IMR-90 (cell line): ENCODE measurements around the gene SPECC1L. TPM values are rescaled to one million over a fixed set of nuclear protein-coding genes. Genes with fewer than 3 reads are reported as not detected.

Experiments used
- ATAC-seq: fragments of 200-7000 bp; cut with Tn5 transposase; 2 replicates; pipeline ENCODE4 v1.9.1; 2020; ENCODE audit warnings: low read depth, mild to moderate bottlenecking, moderate library complexity
- BruUV-seq: library from RNA; stranded (reverse); fragments of 400-500 nt; replicated peaks from 2 replicates; lab custom pipeline; 2021; lab: Mats Ljungman, UMichigan
- CTCF ChIA-PET: fragments of 300-600 bp; formaldehyde crosslinking; extraction: SDS; loops from one replicate; lab custom pipeline; 2021; ENCODE audit warnings: antibody characterized with exemption; lab: Yijun Ruan, JAX
- POLR2A ChIA-PET: fragments of 300-600 bp; sonication (Branson Sonifier 250); formaldehyde crosslinking; loops from one replicate; lab custom pipeline; 2022; ENCODE audit warnings: antibody characterized with exemption; ENCODE audit not compliant: unreplicated experiment; lab: Charles Lee
- DNase-seq: peaks from one replicate; pipeline ENCODE4 v3.0.0; 2013
- H2AFZ ChIP-seq: replicated peaks from 2 replicates; pipeline ENCODE3; 2013; ENCODE audit warnings: low read length, mild to moderate bottlenecking; ENCODE audit not compliant: poor library complexity
- H2AK5ac ChIP-seq: 2 replicates; pipeline ENCODE4 v1.6.1; 2013; ENCODE audit warnings: low read depth, low read length, inconsistent platforms
- H2AK9ac ChIP-seq: replicated peaks from 2 replicates; pipeline ENCODE3; 2013; ENCODE audit warnings: mild to moderate bottlenecking, low read depth, low read length, moderate library complexity; ENCODE audit not compliant: poor library complexity
- H2BK120ac ChIP-seq: 2 replicates; pipeline ENCODE4 v1.6.1; 2013; ENCODE audit warnings: low read depth, low read length, inconsistent platforms
- H2BK15ac ChIP-seq: 3 replicates; pipeline ENCODE4 v1.6.1; 2013; ENCODE audit warnings: low read depth, low read length, inconsistent platforms
- H2BK20ac ChIP-seq: 2 replicates; pipeline ENCODE4 v1.6.1; 2013; ENCODE audit warnings: low read depth, mild to moderate bottlenecking, inconsistent platforms, low read length, moderate library complexity
- H2BK5ac ChIP-seq: 2 replicates; pipeline ENCODE4 v1.6.1; 2013; ENCODE audit warnings: mild to moderate bottlenecking, low read depth, low read length, inconsistent platforms; ENCODE audit not compliant: poor library complexity, severe bottlenecking
- H3K14ac ChIP-seq: replicated peaks from 2 replicates; pipeline ENCODE4 v1.6.1; 2013; ENCODE audit warnings: low read depth, low read length, inconsistent platforms
- H3K18ac ChIP-seq: 2 replicates; pipeline ENCODE4 v1.6.1; 2013; ENCODE audit warnings: low read depth, low read length, control low read depth
- H3K23ac ChIP-seq: 2 replicates; pipeline ENCODE4 v1.6.1; 2013; ENCODE audit warnings: low read depth, low read length, inconsistent platforms
- H3K27ac ChIP-seq: 2 replicates; pipeline ENCODE4 v1.5.1; 2013; ENCODE audit warnings: mild to moderate bottlenecking, control low read depth, low read length; ENCODE audit not compliant: insufficient read depth
- H3K27me3 ChIP-seq: 2 replicates; pipeline ENCODE4 v1.6.1; 2013; ENCODE audit warnings: low read length; ENCODE audit not compliant: control insufficient read depth, insufficient read depth
- H3K36me3 ChIP-seq: 2 replicates; pipeline ENCODE4 v1.6.1; 2013; ENCODE audit warnings: low read length, mixed read lengths; ENCODE audit not compliant: control insufficient read depth, insufficient read depth
- H3K4ac ChIP-seq: 2 replicates; pipeline ENCODE4 v1.6.1; 2013; ENCODE audit warnings: low read depth, low read length, inconsistent platforms
- H3K4me1 ChIP-seq: 2 replicates; pipeline ENCODE4 v1.6.1; 2013; ENCODE audit warnings: low read length, mixed read lengths; ENCODE audit not compliant: control insufficient read depth, insufficient read depth
- H3K4me2 ChIP-seq: 2 replicates; pipeline ENCODE4 v1.6.1; 2013; ENCODE audit warnings: low read depth, mild to moderate bottlenecking, control low read depth, low read length, moderate library complexity
- H3K4me3 ChIP-seq: 2 replicates; pipeline ENCODE4 v1.5.1; 2013; ENCODE audit warnings: low read depth, mild to moderate bottlenecking, control low read depth, low read length, moderate library complexity; ENCODE audit not compliant: insufficient read depth
- H3K56ac ChIP-seq: 2 replicates; pipeline ENCODE4 v1.6.1; 2013; ENCODE audit warnings: low read length, inconsistent platforms; ENCODE audit not compliant: insufficient read depth; ENCODE audit errors: extremely low read depth
- H3K79me1 ChIP-seq, 2 experiments: 2 replicates each; pipeline ENCODE4 v1.6.1; 2013; ENCODE audit warnings: low read length in 2 of 2, inconsistent platforms in 1 of 2, low read depth in 1 of 2
- H3K9ac ChIP-seq: 2 replicates; pipeline ENCODE4 v1.6.1; 2013; ENCODE audit warnings: low read depth, low read length, control low read depth
- H3K9me1 ChIP-seq: 2 replicates; pipeline ENCODE4 v1.6.1; 2013; ENCODE audit warnings: low read length, inconsistent platforms; ENCODE audit not compliant: insufficient read depth
- H3K9me3 ChIP-seq: 2 replicates; pipeline ENCODE4 v1.6.1; 2013; ENCODE audit warnings: low read length; ENCODE audit not compliant: control insufficient read depth, insufficient read depth
- H4K20me1 ChIP-seq: 2 replicates; pipeline ENCODE4 v1.6.1; 2013; ENCODE audit warnings: low read length, inconsistent platforms; ENCODE audit not compliant: insufficient read depth
- H4K5ac ChIP-seq: 2 replicates; pipeline ENCODE4 v1.6.1; 2013; ENCODE audit warnings: mild to moderate bottlenecking, low read depth, low read length, control low read depth
- H4K8ac ChIP-seq, 2 experiments: 2 replicates each; pipeline ENCODE4 v1.6.1; 2013; ENCODE audit warnings: low read depth in 2 of 2, low read length in 2 of 2, control low read depth in 1 of 2, inconsistent platforms in 1 of 2
- H4K91ac ChIP-seq: 2 replicates; pipeline ENCODE4 v1.6.1; 2013; ENCODE audit warnings: low read depth, low read length, inconsistent platforms; ENCODE audit not compliant: insufficient read depth
- BHLHE40 ChIP-seq: fragments of 150-350 bp; IDR thresholded peaks from 2 replicates; pipeline ENCODE4 v1.6.1; 2016; ENCODE audit warnings: mild to moderate bottlenecking, low read depth, low read length
- CEBPB ChIP-seq: IDR thresholded peaks from 2 replicates; pipeline ENCODE4 v1.6.1; 2012; ENCODE audit warnings: low read depth, low read length, improper control_type of control experiment
- NFE2L2 ChIP-seq: fragments of 150-350 bp; IDR thresholded peaks from 2 replicates; pipeline ENCODE4 v1.6.1; 2016; ENCODE audit warnings: low read depth, mild to moderate bottlenecking, low read length
- SMC3 ChIP-seq: fragments of 150-350 bp; IDR thresholded peaks from 2 replicates; pipeline ENCODE4 v1.6.1; 2016; ENCODE audit warnings: low read depth, mild to moderate bottlenecking, antibody characterized with exemption, low read length, moderate library complexity
- WGBS, 2 experiments: methylation state at CpG; one replicate each; pipeline versions ENCODE4 v1.1.5 to v1.1.7; 2013; ENCODE audit warnings: missing lambda C conversion rate in 2 of 2; ENCODE audit not compliant: insufficient read length in 1 of 2; ENCODE audit errors: extremely low coverage in 2 of 2; 5-methylcytosine and 5-hydroxymethylcytosine counted together
- dilution Hi-C: fragments of 300-500 bp; cut with HindIII; formaldehyde crosslinking; loops from one replicate; pipeline ENCODE4 v1.14.3; 2018; ENCODE audit warnings: low sequenced_read_pairs; ENCODE audit not compliant: unreplicated experiment
- in situ Hi-C: fragments of 300-500 bp; cut with MboI; formaldehyde crosslinking; loops from 3 replicates; pipeline ENCODE4 v1.14.3; 2019; ENCODE audit warnings: low sequenced_read_pairs, inconsistent platforms, mixed read lengths
- intact Hi-C: fragments of 100-400 bp; cut with micrococcal nuclease; formaldehyde crosslinking; loops from 2 replicates; pipeline ENCODE4 v1.10.0; 2022
- polyA plus RNA-seq, 3 experiments: library from polyadenylated mRNA; depleted of rRNA; stranded (reverse); fragments of >200 nt; gene quantifications; 2 replicates each; pipeline ENCODE4 v1.2.3, GENCODE V29; 2012; ENCODE audit warnings: low replicate concordance in 1 of 3
- total RNA-seq: library from RNA; depleted of rRNA; stranded (reverse); fragments of >200 nt; gene quantifications from 2 replicates; pipeline ENCODE4 v1.2.3, GENCODE V29; 2012

The SPECC1L gene
- total and polyA plus RNA-seq, 2 of the 4 experiments (the other 2 are of a cell fraction), result 18.7 to 44.1 TPM

DNA sequence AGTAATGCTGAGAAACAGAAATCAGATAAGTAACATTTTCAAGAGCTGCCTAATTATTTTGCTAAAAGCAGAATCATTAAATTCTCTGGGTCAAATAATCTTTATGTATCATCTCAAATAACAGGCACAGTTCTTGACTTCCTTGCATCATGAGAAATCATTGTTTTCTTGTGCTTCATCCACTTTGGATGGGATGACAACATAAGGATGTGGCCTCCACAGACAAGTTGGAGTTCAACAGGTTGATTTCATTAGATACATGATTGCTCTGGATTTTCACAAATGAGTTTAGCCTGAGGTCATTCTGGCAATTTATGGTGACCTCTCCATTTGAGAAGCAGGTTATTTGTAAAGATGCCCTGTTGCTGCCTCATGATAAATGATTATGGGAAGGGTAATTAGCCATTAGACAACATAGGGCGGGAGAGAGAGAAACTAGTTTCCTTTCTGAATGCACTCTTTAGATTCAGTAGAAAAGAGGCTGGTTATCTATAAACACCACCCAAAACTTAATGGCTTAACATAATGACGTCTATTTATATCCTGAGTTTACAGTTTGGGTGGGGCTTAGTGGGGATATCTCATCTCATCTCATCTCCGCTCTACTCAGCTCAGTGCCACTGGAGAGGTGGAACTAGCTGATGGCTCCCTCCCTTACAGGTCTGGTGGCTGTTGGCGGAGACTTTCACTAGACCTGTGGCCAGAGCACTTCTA is 121.7 kb downstream of the SPECC1L start:
- Histone ChIP-seq H3K27ac (no peak overlapping the region), H4K20me1 (no peaks in the 10 kb centered on the region), H3K79me1 (peaks cover 15 to 62% of the 10 kb centered on the region in 2 experiments), H3K4ac (peak overlapping the region; percentile 51; the same call in 1 of the 2 replicates), H2BK20ac (peak overlapping the region; percentile 24; the same call in 1 of the 2 replicates), H2AK9ac (no peak overlapping the region), H3K14ac (no peak overlapping the region), H2BK15ac (peak overlapping the region; percentile 37; the same call in 1 of the 3 replicates), H4K91ac (no peak overlapping the region), H3K56ac (no peak overlapping the region), H2AFZ (no peak overlapping the region), H3K4me2 (no peak overlapping the region), H3K9me3 (no peaks in the 10 kb centered on the region), H3K23ac (peak overlapping the region; percentile 40; the same call in 1 of the 2 replicates), H2BK120ac (no peak overlapping the region; the same call in 1 of the 2 replicates), H2BK5ac (peak overlapping the region; percentile 18), H3K9me1 (peaks cover 13% of the 10 kb centered on the region), H3K27me3 (no peaks in the 10 kb centered on the region), H3K18ac (no peak overlapping the region), H2AK5ac (peak overlapping the region; percentile 41), H4K5ac (no peak overlapping the region), H3K36me3 (peaks cover 7% of the 10 kb centered on the region), H3K4me1 (peaks cover 16% of the 10 kb centered on the region), H4K8ac (no peak overlapping the region), H3K4me3 (no peak overlapping the region), H3K9ac (no peak overlapping the region)
- BruUV-seq, result no TSS peak
- intact Hi-C loops, result no loop called here
- dilution Hi-C loops, result no loop called here
- TF ChIP-seq SMC3, result no peak
- TF ChIP-seq BHLHE40, result no peak
- TF ChIP-seq CEBPB, result no peak
- no peak for TF ChIP-seq NFE2L2
- DNase-seq, result no peak
- POLR2A ChIA-PET, result interaction anchor here (0.6 kb wide), 1 partner anchor 52 kb away, joined by 3 read pairs; no protein-coding TSS in a partner anchor
- in situ Hi-C loops, result no loop called here
- 100% methylated on average over 1 of the region's 4 CpGs; no CpG with 5 or more reads in 1 of the 2 experiments for WGBS, 2 experiments
- CTCF ChIA-PET, result interaction anchor here (1.6 kb wide), 1 partner anchor 25 kb away, joined by 3 read pairs; no protein-coding TSS in a partner anchor
- ATAC-seq, result no peak
